ENCODE measurements around the gene SEMA4D.

DNA sequence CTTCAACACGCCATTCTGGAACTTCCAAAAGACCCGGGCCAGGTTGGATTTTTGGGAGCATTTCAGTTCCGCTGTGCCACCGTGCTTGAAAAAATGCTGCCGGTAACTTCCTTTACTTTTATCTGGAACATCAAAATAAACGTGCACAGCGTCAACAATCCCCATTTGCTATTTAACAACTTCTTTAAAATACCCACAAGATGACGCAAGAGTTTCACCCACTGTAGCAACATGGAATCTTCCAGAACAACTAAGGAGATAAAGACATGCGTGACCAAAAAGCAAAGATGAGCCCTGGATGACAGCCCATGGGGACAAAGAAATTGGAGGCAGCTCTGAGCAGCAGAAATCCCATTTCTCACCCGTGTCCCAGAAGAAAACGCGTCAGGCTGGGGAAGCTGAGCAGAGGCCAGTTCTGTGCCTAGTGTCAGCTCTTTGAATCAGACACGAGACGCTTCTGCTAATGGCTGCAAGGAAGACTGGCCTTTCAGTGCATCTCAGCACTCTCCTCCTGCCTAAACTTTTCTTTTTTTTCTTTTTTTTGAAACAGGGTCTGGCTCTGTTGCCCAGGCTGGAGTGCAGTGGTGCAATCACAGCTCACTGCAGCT, 118.3 kb downstream of the SEMA4D start:
- TF ChIP-seq, protein P1, sequence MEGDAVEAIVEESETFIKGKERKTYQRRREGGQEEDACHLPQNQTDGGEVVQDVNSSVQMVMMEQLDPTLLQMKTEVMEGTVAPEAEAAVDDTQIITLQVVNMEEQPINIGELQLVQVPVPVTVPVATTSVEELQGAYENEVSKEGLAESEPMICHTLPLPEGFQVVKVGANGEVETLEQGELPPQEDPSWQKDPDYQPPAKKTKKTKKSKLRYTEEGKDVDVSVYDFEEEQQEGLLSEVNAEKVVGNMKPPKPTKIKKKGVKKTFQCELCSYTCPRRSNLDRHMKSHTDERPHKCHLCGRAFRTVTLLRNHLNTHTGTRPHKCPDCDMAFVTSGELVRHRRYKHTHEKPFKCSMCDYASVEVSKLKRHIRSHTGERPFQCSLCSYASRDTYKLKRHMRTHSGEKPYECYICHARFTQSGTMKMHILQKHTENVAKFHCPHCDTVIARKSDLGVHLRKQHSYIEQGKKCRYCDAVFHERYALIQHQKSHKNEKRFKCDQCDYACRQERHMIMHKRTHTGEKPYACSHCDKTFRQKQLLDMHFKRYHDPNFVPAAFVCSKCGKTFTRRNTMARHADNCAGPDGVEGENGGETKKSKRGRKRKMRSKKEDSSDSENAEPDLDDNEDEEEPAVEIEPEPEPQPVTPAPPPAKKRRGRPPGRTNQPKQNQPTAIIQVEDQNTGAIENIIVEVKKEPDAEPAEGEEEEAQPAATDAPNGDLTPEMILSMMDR (IDR thresholded peaks at IDR 0.05; ENCODE audit: low read depth, low read length), result no peak
- 0 out of 2 replicates have a peak, but pooled peaks have one; percentile 55 for TF ChIP-seq MYC (IDR thresholded peaks at IDR 0.05; ENCODE audit: low read depth, low read length)
- TF ChIP-seq, protein P2, sequence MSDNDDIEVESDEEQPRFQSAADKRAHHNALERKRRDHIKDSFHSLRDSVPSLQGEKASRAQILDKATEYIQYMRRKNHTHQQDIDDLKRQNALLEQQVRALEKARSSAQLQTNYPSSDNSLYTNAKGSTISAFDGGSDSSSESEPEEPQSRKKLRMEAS (IDR thresholded peaks at IDR 0.05; ENCODE audit: low read depth, low read length), result peak; percentile 57

Data from NB4 (cell line).